Gastrocnemius medialis (tissue), 4 donors: ENCODE results near the gene BIRC6. TPM values are rescaled to one million over a fixed set of nuclear protein-coding genes. Genes with fewer than 3 reads are reported as not detected.

Experiments used
- ATAC-seq, 2 donors: fragments of 150-250 bp; one replicate each; pipeline ENCODE4 v1.9.1; 2016
- DNase-seq, 2 donors: peaks; one replicate each; pipeline ENCODE4 v3.0.0-alpha.2; 2019
- H3K27ac ChIP-seq, 4 donors: fragments of 200-600 bp; sonication (generic); 1 replicate in 1 of 4; 2 replicates in 3 of 4; pipeline ENCODE4 v1.5.1; 2016 to 2018; ENCODE audit warnings: mild to moderate bottlenecking in 2 of 4, moderate library complexity in 1 of 4
- H3K27me3 ChIP-seq, 3 donors: fragments of 200-600 bp; sonication (generic) in 2 of 3; 1 replicate in 1 of 3; 2 replicates in 2 of 3; pipeline versions ENCODE4 v1.5.1 to v1.6.0; 2016 to 2019; ENCODE audit warnings: mild to moderate bottlenecking in 1 of 3, moderate library complexity in 1 of 3
- H3K36me3 ChIP-seq, 2 donors: fragments of 200-600 bp; sonication (generic) in 1 of 2; one replicate each; pipeline ENCODE4 v1.5.1; 2017 to 2018
- H3K4me1 ChIP-seq, 2 donors: fragments of 200-600 bp; sonication (generic) in 1 of 2; one replicate each; pipeline ENCODE4 v1.5.1; 2016 to 2017; ENCODE audit warnings: mild to moderate bottlenecking in 2 of 2
- H3K4me3 ChIP-seq, 4 donors: fragments of 200-600 bp; sonication (generic) in 3 of 4; 1 replicate in 1 of 4; 2 replicates in 3 of 4; pipeline ENCODE4 v1.5.1; 2016 to 2019; ENCODE audit warnings: mild to moderate bottlenecking in 2 of 4
- H3K9me3 ChIP-seq, 3 donors: fragments of 200-600 bp; sonication (generic) in 2 of 3; 1 replicate in 1 of 3; 2 replicates in 2 of 3; pipeline ENCODE4 v1.5.1; 2016 to 2019
- POLR2A ChIP-seq, 2 donors: fragments of 450-650 bp; IDR thresholded peaks; one replicate each; pipeline ENCODE4 v1.6.1; 2017; ENCODE audit warnings: antibody characterized with exemption in 2 of 2, mild to moderate bottlenecking in 2 of 2, moderate library complexity in 2 of 2
- in situ Hi-C, 4 donors: fragments of 200-750 bp; cut with MboI; loops; one replicate each; pipeline versions ENCODE4 v1.15.0 to v1.8.0; 2017; ENCODE audit warnings: low sequenced_read_pairs in 4 of 4
- intact Hi-C: fragments of 100-400 bp; cut with DNase I; formaldehyde crosslinking; loops from one replicate; pipeline ENCODE4 v1.15.1; 2023; ENCODE audit warnings: low total_unique reads
- total RNA-seq, 4 donors: library from RNA; depleted of rRNA; stranded (reverse); fragments of >200 nt; gene quantifications; one replicate each; pipeline versions ENCODE4 v1.1.0 to v1.2.3, GENCODE V29; 2016
- TF ChIP-seq, protein P1 (sequence below), 5 experiments: fragments of 450-650 bp in 3 of 5; fragments of 200-600 bp in 2 of 5; sonication (generic) in 2 of 5; IDR thresholded peaks in 4 of 5; conservative IDR thresholded peaks in 1 of 5; 1 replicate in 4 of 5; 2 replicates in 1 of 5; pipeline ENCODE4 v1.5.1; 2016 to 2019; ENCODE audit warnings: antibody characterized with exemption in 5 of 5, mild to moderate bottlenecking in 3 of 5, moderate library complexity in 3 of 5

Gene BIRC6
- total RNA-seq, 4 donors from 2014 or later: 60.1 to 107 (median 77.6) TPM

- no peak for TF ChIP-seq POLR2A (IDR thresholded peaks at IDR 0.05)
- TF ChIP-seq, protein P1, sequence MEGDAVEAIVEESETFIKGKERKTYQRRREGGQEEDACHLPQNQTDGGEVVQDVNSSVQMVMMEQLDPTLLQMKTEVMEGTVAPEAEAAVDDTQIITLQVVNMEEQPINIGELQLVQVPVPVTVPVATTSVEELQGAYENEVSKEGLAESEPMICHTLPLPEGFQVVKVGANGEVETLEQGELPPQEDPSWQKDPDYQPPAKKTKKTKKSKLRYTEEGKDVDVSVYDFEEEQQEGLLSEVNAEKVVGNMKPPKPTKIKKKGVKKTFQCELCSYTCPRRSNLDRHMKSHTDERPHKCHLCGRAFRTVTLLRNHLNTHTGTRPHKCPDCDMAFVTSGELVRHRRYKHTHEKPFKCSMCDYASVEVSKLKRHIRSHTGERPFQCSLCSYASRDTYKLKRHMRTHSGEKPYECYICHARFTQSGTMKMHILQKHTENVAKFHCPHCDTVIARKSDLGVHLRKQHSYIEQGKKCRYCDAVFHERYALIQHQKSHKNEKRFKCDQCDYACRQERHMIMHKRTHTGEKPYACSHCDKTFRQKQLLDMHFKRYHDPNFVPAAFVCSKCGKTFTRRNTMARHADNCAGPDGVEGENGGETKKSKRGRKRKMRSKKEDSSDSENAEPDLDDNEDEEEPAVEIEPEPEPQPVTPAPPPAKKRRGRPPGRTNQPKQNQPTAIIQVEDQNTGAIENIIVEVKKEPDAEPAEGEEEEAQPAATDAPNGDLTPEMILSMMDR (IDR thresholded peaks at IDR 0.05 in 4 of 5, conservative IDR thresholded peaks at IDR 0.05 in 1 of 5): no peak
- in situ Hi-C loops: no loop called here
- intact Hi-C loops: no loop called here
Observed at GRCh38 chr2:32376756-32377155, 19.9 kb downstream of the BIRC6 start.

GRCh38 chr2:32377928-32378327, 21.1 kb downstream of the BIRC6 start:
- H3K9me3 ChIP-seq: no peaks in the 10 kb centered on the region
- H3K27me3 ChIP-seq: no peaks in the 10 kb centered on the region
- intact Hi-C loops (no loop called here), in situ Hi-C loops (no loop called here)
- peak; percentile 10 to 25 for DNase-seq
- TF ChIP-seq POLR2A (IDR thresholded peaks at IDR 0.05): no peak
- TF ChIP-seq, protein P1 (IDR thresholded peaks at IDR 0.05 in 4 of 5, conservative IDR thresholded peaks at IDR 0.05 in 1 of 5): no peak
- ATAC-seq: peak; percentile 89 to 97
- peak overlapping the region; percentile 63 to 86 (median 74) for H3K27ac ChIP-seq
- H3K36me3 ChIP-seq: no peaks in the 10 kb centered on the region
- no peak overlapping the region for H3K4me3 ChIP-seq
- H3K4me1 ChIP-seq: peaks cover 45 to 47% of the 10 kb centered on the region in 2 donors

More at GRCh38 chr2:32376756-32377155, 19.9 kb downstream of the BIRC6 start:
- H3K9me3 ChIP-seq: no peaks in the 10 kb centered on the region
- H3K27ac ChIP-seq: peak overlapping the region in 1 of 4 donors; percentile 72
- ATAC-seq: no peak
- H3K4me1 ChIP-seq: peaks cover 45 to 47% of the 10 kb centered on the region in 2 donors
- no peaks in the 10 kb centered on the region for H3K36me3 ChIP-seq
- DNase-seq: no peak
- no peaks in the 10 kb centered on the region for H3K27me3 ChIP-seq
- no peak overlapping the region for H3K4me3 ChIP-seq

GRCh38 chr2:32379352-32379751, 22.5 kb downstream of the BIRC6 start:
- H3K4me3 ChIP-seq: no peak overlapping the region
- no peak for ATAC-seq
- no peaks in the 10 kb centered on the region for H3K9me3 ChIP-seq
- peaks cover 48 to 51% of the 10 kb centered on the region in 2 donors for H3K4me1 ChIP-seq
- H3K36me3 ChIP-seq: no peaks in the 10 kb centered on the region
- TF ChIP-seq POLR2A (IDR thresholded peaks at IDR 0.05): no peak
- TF ChIP-seq, protein P1 (IDR thresholded peaks at IDR 0.05 in 4 of 5, conservative IDR thresholded peaks at IDR 0.05 in 1 of 5): no peak
- intact Hi-C loops (no loop called here), in situ Hi-C loops (no loop called here)
- H3K27ac ChIP-seq: peak overlapping the region; percentile 21 to 75 (median 51)
- no peaks in the 10 kb centered on the region for H3K27me3 ChIP-seq
- DNase-seq: no peak

DNA sequence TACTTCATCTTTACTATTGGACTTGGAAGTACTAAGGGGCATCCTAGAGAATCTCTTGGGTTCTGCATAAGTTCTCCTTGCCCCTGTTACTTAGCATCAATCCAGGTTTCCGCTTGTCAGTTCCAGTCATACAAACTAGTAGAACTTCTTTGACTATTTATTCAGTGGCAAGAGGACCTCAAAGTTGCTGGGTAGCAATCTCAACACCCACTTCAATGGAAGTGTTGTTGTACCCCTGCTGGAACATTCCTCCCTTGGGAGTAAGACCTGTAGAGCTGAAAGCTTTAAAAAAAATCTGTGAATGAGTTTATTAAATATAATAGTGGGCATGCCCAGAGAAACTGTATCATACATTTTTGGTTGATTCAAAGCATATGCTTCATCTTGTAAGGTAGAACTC, 27.0 kb downstream of the BIRC6 start:
- no peak for DNase-seq
- no peaks in the 10 kb centered on the region for H3K27me3 ChIP-seq
- no peak overlapping the region for H3K4me3 ChIP-seq
- intact Hi-C loops (no loop called here), in situ Hi-C loops (no loop called here)
- peaks cover 36 to 41% of the 10 kb centered on the region in 2 donors for H3K4me1 ChIP-seq
- no peak for ATAC-seq
- TF ChIP-seq, protein P1 (IDR thresholded peaks at IDR 0.05 in 4 of 5, conservative IDR thresholded peaks at IDR 0.05 in 1 of 5): no peak
- TF ChIP-seq POLR2A (IDR thresholded peaks at IDR 0.05): no peak
- H3K9me3 ChIP-seq: no peaks in the 10 kb centered on the region
- peaks cover 0 to 3% of the 10 kb centered on the region in 2 donors for H3K36me3 ChIP-seq
- no peak overlapping the region for H3K27ac ChIP-seq

GRCh38 chr2:32384529-32384928, 27.7 kb downstream of the BIRC6 start:
- Histone ChIP-seq H3K4me3 (no peak overlapping the region), H3K36me3 (peaks cover 0 to 8% of the 10 kb centered on the region in 2 donors), H3K9me3 (no peaks in the 10 kb centered on the region), H3K4me1 (peaks cover 29 to 34% of the 10 kb centered on the region in 2 donors), H3K27ac (peak overlapping the region in 1 of 4 donors; percentile 48), H3K27me3 (no peaks in the 10 kb centered on the region)
- intact Hi-C loops: no loop called here
- DNase-seq: no peak
- in situ Hi-C loops: no loop called here
- ATAC-seq: peak; percentile 23 to 78
- TF ChIP-seq, protein P1 (IDR thresholded peaks at IDR 0.05 in 4 of 5, conservative IDR thresholded peaks at IDR 0.05 in 1 of 5): no peak
- no peak for TF ChIP-seq POLR2A (IDR thresholded peaks at IDR 0.05)
